Upper lobe of left lung (tissue), 6 donors: ENCODE measurements around the gene HMCES. TPM values are rescaled to one million over a fixed set of nuclear protein-coding genes. Genes with fewer than 3 reads are reported as not detected.
"Not testable (repeated sequence)": the region's sequence is repeated elsewhere in the genome, so short reads cannot be mapped to it uniquely, and the experiment has no call there.

ENCODE experiments used
- ATAC-seq, 2 donors: fragments of 200-7000 bp; cut with Tn5 transposase; one replicate each; pipeline ENCODE4 v1.9.1; 2022; ENCODE audit warnings: mild to moderate bottlenecking in 2 of 2, moderate library complexity in 2 of 2; ENCODE audit not compliant: low FRiP score in 2 of 2
- DNase-seq, 2 donors: peaks; one replicate each; pipeline ENCODE4 v3.0.0-alpha.2; 2019 to 2020
- H3K27ac ChIP-seq, 4 donors: fragments of 200-600 bp; sonication (generic); one replicate each; pipeline ENCODE4 v1.5.1; 2016 to 2019
- H3K27me3 ChIP-seq, 4 donors: fragments of 200-600 bp; sonication (generic); one replicate each; pipeline ENCODE4 v1.5.1; 2017 to 2019
- H3K36me3 ChIP-seq, 4 donors: fragments of 200-600 bp; sonication (generic); one replicate each; pipeline ENCODE4 v1.5.1; 2016 to 2019
- H3K4me1 ChIP-seq, 4 donors: fragments of 200-600 bp; sonication (generic); one replicate each; pipeline ENCODE4 v1.5.1; 2018 to 2019
- H3K4me3 ChIP-seq, 4 donors: fragments of 200-600 bp; sonication (generic); one replicate each; pipeline ENCODE4 v1.5.1; 2017 to 2019; ENCODE audit warnings: mild to moderate bottlenecking in 2 of 4, moderate library complexity in 1 of 4
- H3K9me3 ChIP-seq, 4 donors: fragments of 200-600 bp; sonication (generic); one replicate each; pipeline ENCODE4 v1.5.1; 2018 to 2019
- CTCF ChIP-seq, 6 experiments: fragments of 450-650 bp in 4 of 6; fragments of 200-600 bp in 2 of 6; sonication (generic) in 2 of 6; IDR thresholded peaks; one replicate each; pipeline ENCODE4 v1.5.1; 2016 to 2019; ENCODE audit warnings: antibody characterized with exemption in 6 of 6
- EP300 ChIP-seq, 4 donors: sonication (generic); formaldehyde crosslinking; IDR thresholded peaks; one replicate each; pipeline ENCODE4 v1.5.1; 2017; ENCODE audit warnings: antibody characterized with exemption in 4 of 4, control low read depth in 2 of 4
- POLR2A ChIP-seq, 4 donors: fragments of 450-650 bp; IDR thresholded peaks; one replicate each; pipeline ENCODE4 v1.5.1; 2016 to 2017; ENCODE audit warnings: antibody characterized with exemption in 4 of 4, mild to moderate bottlenecking in 2 of 4
- POLR2AphosphoS5 ChIP-seq, 2 donors: sonication (generic); formaldehyde crosslinking; IDR thresholded peaks; one replicate each; pipeline ENCODE4 v1.5.1; 2017; ENCODE audit warnings: antibody characterized with exemption in 2 of 2
- WGBS, 2 donors: methylation state at CpG; one replicate each; pipeline ENCODE4 v1.1.5; 2017 to 2018; 5-methylcytosine and 5-hydroxymethylcytosine counted together
- total RNA-seq, 6 donors: library from RNA; depleted of rRNA in 4 of 6; stranded (reverse); fragments of >200 nt in 4 of 6; gene quantifications; one replicate each; pipeline versions ENCODE4 v1.1.0 to v1.2.1, GENCODE V29; 2016 to 2021
- donor health status: DM: no; HTN: no; CAD: no; lungs with moderate emphysema.
- donor health status: DM: no; HTN: yes; CAD: no; lungs with severe emphysema.

HMCES gene
- total RNA-seq, 6 donors from 2014 or later, result 27.0 to 38.0 (median 31.1) TPM

DNA sequence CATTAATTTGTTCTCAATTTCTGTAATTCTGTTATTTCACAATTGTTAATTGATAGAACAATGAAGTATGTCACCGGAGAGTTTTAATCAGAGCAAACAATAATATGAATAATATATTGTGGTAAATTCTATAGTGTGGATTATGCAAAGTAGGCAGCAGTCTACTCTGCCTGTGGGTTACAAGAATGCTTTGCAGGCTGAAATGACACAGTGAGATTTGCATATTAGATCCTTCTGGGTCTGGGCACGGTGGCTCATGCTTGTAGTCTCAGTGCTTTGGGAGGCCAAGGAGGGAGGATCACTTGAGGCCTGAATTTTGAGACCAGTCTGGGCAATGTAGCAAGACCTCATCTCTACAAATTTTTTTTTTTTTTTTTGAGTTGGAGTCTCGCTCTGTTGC lies 16.8 kb upstream of the HMCES start:
- TF ChIP-seq EP300 (IDR thresholded peaks at IDR 0.05) (no peak), POLR2AphosphoS5 (IDR thresholded peaks at IDR 0.05) (no peak), CTCF (IDR thresholded peaks at IDR 0.05) (no peak)
- no peak for DNase-seq
- WGBS, 2 donors, result 92 to 96% methylated on average over 3 of the region's 3 CpGs

GRCh38 chr3:129263161-129263910 lies 15.3 kb upstream of the HMCES start:
- peaks cover 57 to 100% (median 96%) of the 10 kb centered on the region in 4 donors for H3K36me3 ChIP-seq
- no peak for ATAC-seq

More for the DNA sequence above, 16.8 kb upstream of the HMCES start:
- Histone ChIP-seq H3K27ac (no peak overlapping the region), H3K27me3 (no peaks in the 10 kb centered on the region), H3K4me1 (no peaks in the 10 kb centered on the region), H3K9me3 (no peaks in the 10 kb centered on the region), H3K36me3 (peaks cover 55 to 100% (median 96%) of the 10 kb centered on the region in 4 donors), H3K4me3 (no peak overlapping the region)
- no peak for ATAC-seq

DNA sequence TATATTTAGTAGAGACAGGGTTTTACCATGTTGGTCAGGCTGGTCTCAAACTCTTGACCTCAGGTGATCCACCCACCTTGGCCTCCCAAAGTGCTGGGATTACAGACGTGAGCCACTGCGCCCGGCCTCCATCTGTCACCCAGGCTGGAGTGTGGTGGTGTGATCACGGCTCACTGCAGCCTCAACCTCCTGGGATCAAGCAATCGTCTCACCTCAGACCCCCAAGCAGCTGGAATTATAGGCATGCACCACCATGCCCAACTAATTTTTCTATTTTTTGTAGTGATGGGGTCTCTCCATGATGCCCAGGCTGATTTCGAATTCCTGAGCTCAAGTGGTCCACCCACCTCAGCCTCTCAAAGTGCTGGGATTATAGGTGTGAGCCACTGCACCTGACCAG lies 13.7 kb upstream of the HMCES start:
- not testable (repeated sequence) for H3K9me3 ChIP-seq, H3K4me3 ChIP-seq, H3K27me3 ChIP-seq, H3K4me1 ChIP-seq, ATAC-seq, H3K27ac ChIP-seq, DNase-seq
- peaks cover 63 to 100% (median 99%) of the 10 kb centered on the region in 4 donors for H3K36me3 ChIP-seq
- 96 to 98% methylated on average over 6 of the region's 6 CpGs for WGBS, 2 donors

More at GRCh38 chr3:129263161-129263910, 15.3 kb upstream of the HMCES start:
- Histone ChIP-seq H3K4me3 (no peak overlapping the region), H3K27ac (no peak overlapping the region), H3K4me1 (no peaks in the 10 kb centered on the region), H3K9me3 (no peaks in the 10 kb centered on the region), H3K27me3 (no peaks in the 10 kb centered on the region)
- DNase-seq, result no peak
- WGBS, 2 donors, result 95% methylated on average over 5 to 6 of the region's 6 CpGs
- TF ChIP-seq EP300 (IDR thresholded peaks at IDR 0.05), result no peak
- TF ChIP-seq CTCF (IDR thresholded peaks at IDR 0.05), result no peak
- TF ChIP-seq POLR2A (IDR thresholded peaks at IDR 0.05), result no peak
- TF ChIP-seq POLR2AphosphoS5 (IDR thresholded peaks at IDR 0.05), result no peak

DNA sequence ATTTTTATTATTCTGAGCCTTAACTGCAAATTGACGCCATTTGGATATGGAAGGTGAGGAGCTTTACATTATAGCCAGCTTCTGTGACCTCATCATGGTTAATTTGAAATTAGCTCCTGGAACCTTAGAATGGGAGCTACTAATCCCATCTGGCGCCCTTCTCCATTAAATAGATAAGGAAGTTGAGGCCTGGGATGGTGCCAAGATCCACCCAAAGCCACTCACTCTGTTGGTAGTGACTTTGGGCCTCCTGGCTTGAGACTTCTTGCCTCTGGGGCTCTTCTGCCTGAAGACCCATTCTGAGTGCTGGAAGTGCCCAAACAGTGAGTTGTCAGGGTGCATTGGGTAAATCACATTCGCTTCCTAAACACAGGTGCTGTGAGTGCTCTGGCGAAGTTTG lies 12.0 kb upstream of the HMCES start:
- Histone ChIP-seq H3K4me3 (no peak overlapping the region), H3K36me3 (peaks cover 55 to 100% (median 99%) of the 10 kb centered on the region in 4 donors), H3K27me3 (no peaks in the 10 kb centered on the region), H3K4me1 (no peaks in the 10 kb centered on the region), H3K27ac (no peak overlapping the region), H3K9me3 (no peaks in the 10 kb centered on the region)
- TF ChIP-seq POLR2A (IDR thresholded peaks at IDR 0.05) (no peak), POLR2AphosphoS5 (IDR thresholded peaks at IDR 0.05) (no peak), CTCF (IDR thresholded peaks at IDR 0.05) (no peak), EP300 (IDR thresholded peaks at IDR 0.05) (no peak)
- 94 to 97% methylated on average over 4 of the region's 4 CpGs for WGBS, 2 donors
- DNase-seq (no peak), ATAC-seq (no peak)

DNA sequence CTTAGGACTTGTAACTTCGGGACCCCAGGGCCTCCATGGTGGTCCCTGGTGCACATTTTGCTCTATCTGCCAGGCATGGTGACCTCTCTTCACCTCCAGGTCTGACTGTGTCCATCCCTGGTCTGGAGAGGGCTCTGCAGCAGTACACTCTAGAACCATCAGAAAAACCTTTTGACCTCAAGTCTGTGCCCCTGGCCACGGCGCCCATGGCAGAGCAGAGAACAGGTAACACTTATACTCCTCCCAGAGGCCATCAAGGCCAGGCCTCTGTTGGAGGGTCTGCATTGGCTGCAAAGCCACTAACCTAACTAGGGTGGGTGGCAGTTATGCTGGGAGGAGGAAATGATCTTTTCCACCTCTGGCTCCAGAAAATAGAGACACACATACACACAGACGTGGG lies 10.3 kb upstream of the HMCES start:
- DNase-seq, result no peak
- H3K4me3 ChIP-seq, result no peak overlapping the region
- no peaks in the 10 kb centered on the region for H3K9me3 ChIP-seq
- H3K27ac ChIP-seq, result no peak overlapping the region
- TF ChIP-seq POLR2AphosphoS5 (IDR thresholded peaks at IDR 0.05) (no peak), POLR2A (IDR thresholded peaks at IDR 0.05) (no peak), EP300 (IDR thresholded peaks at IDR 0.05) (no peak), CTCF (IDR thresholded peaks at IDR 0.05) (no peak)
- 96 to 100% methylated on average over 2 to 4 of the region's 4 CpGs for WGBS, 2 donors
- no peaks in the 10 kb centered on the region for H3K27me3 ChIP-seq
- peaks cover 66 to 100% (median 100%) of the 10 kb centered on the region in 4 donors for H3K36me3 ChIP-seq
- no peak for ATAC-seq
- no peaks in the 10 kb centered on the region for H3K4me1 ChIP-seq
